GM19043 (cell line): Measurements from ENCODE around the gene LIMK1.

ENCODE experiments used
- ATAC-seq: cut with Tn5 transposase; IDR thresholded peaks from one replicate; pipeline ENCODE4 v1.9.1; 2021; ENCODE audit warnings: low read depth; ENCODE audit not compliant: unreplicated experiment

LIMK1 gene

DNA sequence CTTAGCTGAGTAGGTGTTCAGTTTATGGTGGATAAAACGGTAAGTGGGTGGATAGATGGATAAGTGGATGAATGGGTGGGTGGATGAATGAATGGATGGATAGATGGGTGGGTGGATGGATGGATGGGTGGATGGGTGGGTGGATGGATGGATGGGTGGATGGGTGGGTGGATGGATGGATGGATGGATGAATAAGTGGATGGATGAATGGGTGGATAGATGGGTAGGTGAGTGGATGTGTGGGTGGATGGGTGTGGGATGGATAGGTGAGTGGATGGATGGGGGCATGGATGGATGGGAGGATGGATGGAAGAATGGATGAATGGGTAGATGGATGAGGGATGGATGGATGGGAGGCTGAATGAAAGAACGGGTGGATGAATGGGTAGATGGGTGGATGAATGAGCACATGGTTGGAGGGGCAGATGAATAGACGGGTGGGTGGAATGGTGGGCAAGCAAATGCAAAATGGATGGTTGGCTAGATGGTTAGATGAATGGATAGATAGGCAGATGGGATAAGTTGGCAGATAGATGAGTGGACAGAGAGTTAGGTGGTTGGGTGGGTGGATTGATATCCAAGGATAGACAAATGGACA lies 29.9 kb upstream of the LIMK1 start:
- ATAC-seq = no peak

- ATAC-seq = no peak
Observed at GRCh38 chr7:74056096-74056915, 27.3 kb upstream of the LIMK1 start.

GRCh38 chr7:74057216-74057925 lies 26.2 kb upstream of the LIMK1 start:
- ATAC-seq = no peak

DNA sequence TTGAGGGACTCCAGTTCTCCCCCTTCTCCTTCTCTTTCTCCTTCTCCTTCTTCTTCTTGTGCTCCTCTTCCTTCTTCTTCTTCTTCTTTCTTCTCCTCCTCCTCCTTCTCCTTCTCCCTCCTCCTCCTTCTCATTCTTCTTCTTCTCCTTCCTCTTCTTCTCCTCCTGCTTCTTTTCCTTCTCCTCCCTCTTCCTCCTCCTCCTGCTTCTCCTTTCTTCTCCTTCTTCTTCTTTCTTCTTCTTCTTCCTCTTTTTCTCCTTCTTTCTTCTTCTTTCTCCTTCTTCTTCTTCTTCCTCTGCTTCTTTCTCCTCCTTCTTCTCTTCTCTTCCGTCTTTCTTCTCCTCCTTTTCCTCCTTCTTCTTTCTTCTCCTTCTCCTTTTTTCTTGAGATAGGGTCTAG lies 25.6 kb upstream of the LIMK1 start:
- no peak for ATAC-seq

- no peak for ATAC-seq
Observed at GRCh38 chr7:74058486-74058885, 25.1 kb upstream of the LIMK1 start.

DNA sequence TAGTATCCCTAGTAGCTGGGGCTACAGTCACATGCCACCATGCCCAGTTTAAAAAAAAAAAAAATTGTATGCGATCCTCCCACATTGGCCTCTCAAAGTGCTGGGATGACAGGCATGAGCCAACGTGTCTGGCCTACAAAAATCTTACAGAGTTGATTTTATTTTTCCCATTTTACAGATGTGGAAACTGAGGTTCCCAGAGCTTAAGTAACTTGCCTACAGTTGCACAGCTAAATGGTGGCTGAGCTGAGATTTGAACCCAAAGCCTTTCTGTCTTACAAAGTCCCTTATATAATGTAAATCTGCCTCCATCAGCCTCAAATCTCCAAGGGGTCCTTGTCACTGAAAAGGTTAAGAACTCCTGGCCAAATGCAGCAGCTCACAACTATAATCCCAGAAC lies 24.6 kb upstream of the LIMK1 start:
- ATAC-seq = no peak

- no peak for ATAC-seq
Observed at GRCh38 chr7:74059681-74060588, 23.7 kb upstream of the LIMK1 start.

- no peak for ATAC-seq
Observed at GRCh38 chr7:74061840-74062539, 21.6 kb upstream of the LIMK1 start.

DNA sequence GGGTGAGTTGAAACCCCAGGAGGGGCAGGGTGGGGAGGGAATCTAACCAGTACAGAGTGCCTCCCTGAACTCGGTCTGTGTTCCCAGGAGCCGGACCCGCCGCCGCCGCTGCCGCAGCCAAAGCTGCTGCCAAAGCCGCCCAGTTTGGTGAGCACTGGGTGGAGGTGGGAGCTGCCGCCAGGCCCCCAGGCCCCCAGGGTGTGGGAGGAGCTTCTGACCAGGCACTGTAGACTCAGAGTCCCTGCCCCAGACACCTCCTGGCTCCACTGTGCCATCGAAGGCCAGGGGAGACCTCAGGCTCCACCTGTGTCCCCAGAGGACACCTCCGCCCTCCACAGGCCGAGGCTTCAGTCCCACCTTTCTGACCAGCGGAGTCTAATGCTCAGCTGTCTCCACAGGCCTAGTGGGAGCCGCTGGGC lies 20.4 kb upstream of the LIMK1 start:
- no peak for ATAC-seq

GRCh38 chr7:74063646-74064045 lies 20.0 kb upstream of the LIMK1 start:
- ATAC-seq = no peak

DNA sequence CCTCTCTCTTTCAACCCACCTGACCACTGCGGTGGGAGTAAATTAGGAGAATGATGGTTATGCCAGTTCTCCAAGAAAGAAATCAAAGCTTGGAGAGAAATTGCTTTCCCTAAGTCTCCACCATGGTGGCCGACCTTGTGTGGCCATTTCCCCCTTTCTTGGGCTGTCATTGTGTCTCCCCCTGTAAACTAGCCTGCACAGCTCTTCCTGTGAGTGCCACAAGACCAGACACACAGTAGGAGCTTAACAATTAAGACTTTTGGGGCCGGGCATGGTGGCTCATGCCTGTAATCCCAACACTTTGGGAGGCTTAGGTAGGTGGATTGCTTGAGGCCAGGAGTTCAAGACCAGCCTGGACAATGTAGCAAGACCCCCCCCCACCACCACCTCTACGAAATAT lies 18.9 kb upstream of the LIMK1 start:
- ATAC-seq = no peak

DNA sequence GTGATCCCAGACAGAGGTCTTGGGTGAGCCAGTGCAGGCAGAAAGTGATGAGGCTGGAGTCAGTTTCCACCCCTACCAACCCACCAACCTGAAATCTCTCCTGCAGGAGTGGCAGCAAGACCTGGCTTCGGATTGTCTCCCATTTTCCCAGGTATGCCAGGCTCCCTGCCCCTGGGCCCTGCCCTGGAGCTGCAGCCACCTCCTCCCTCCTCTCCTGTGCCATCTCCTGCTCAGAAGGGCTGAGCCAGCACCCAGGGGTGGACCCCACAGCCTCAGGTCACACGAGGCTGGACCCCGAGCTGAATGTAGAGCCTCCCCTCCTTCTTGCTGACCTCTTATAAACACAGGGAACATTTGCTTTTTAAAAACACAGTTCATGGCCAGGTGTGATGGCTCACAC lies 17.0 kb upstream of the LIMK1 start:
- ATAC-seq = no peak

- no peak for ATAC-seq
Observed at GRCh38 chr7:74068378-74069085, 15.1 kb upstream of the LIMK1 start.

DNA sequence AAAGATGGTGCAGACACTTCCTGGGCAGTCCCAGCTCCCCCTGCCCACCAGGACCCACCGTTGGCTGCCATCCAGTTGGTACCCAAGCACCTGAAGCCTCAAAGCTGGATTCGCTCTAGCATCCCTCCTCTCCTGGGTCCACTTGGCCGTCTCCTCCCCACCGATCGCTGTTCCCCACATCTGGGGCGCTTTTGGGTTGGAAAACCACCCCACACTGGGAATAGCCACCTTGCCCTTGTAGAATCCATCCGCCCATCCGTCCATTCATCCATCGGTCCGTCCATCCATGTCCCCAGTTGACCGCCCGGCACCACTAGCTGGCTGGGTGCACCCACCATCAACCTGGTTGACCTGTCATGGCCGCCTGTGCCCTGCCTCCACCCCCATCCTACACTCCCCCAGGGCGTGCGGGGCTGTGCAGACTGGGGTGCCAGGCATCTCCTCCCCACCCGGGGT lies 14.5 kb upstream of the LIMK1 start:
- ATAC-seq = no peak

- ATAC-seq = no peak
Observed at GRCh38 chr7:74069790-74070618, 13.6 kb upstream of the LIMK1 start.

- no peak for ATAC-seq
Observed at GRCh38 chr7:74070619-74070921, 13.0 kb upstream of the LIMK1 start.

DNA sequence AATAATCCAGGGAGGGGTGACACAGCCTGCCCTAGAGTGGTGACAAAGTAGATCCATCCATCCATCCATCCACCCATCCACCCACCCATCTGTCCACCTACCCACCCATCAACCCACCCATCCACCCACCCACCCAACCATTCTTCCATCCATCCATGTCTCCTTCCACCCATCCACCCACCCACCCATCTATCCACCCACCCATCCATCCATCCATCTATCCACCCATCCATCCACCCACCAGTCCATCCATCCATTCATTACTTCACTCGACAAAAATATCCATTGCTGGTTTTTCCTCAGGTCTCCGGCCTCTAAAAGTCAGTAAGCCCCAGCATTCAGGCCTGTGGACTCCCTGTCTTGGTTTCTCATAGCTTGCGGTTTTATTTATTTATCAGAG lies 12.5 kb upstream of the LIMK1 start:
- ATAC-seq = no peak

DNA sequence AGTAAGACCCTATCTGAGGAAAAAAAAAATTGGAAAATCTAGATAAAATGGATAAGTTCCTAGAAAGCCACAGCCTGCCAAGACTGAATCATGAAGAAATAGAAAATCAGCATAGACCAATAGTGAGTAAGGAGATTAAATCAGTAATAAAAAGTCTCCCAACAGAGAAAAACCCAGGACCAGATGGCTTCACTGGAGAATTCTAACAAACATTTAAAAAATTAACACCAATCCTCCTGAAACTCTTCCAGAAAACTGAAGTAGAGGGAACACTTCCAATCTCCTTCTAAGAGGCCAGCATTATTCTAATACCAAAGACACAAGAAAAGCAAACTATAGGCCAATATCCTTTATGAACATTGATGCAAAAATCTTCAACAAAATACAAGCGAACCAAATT lies 8.8 kb upstream of the LIMK1 start:
- no peak for ATAC-seq

GRCh38 chr7:74078461-74078860 lies 5.1 kb upstream of the LIMK1 start:
- ATAC-seq = no peak
